ENCODE data around the gene PRUNE1.

DNA sequence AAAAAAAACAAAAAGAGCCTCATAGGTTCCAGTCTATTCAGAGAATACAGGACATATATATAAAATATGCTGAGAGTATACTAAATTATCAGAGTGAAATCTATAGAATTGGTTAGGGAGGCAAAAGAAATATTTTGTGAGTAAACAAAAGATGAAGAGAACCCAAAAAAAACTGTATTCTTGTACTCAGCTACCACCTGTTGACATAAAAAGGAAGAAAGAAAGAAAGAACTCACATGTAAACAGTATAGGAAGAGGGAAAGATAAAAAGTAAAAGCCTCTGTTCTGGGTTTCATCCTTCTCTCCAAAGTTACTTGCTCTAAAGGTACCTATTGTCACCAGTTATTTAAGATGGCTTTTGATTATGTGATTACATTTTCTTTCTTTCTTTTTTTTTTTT lies 18.2 kb downstream of the PRUNE1 start:
- TF ChIP-seq, protein P1, sequence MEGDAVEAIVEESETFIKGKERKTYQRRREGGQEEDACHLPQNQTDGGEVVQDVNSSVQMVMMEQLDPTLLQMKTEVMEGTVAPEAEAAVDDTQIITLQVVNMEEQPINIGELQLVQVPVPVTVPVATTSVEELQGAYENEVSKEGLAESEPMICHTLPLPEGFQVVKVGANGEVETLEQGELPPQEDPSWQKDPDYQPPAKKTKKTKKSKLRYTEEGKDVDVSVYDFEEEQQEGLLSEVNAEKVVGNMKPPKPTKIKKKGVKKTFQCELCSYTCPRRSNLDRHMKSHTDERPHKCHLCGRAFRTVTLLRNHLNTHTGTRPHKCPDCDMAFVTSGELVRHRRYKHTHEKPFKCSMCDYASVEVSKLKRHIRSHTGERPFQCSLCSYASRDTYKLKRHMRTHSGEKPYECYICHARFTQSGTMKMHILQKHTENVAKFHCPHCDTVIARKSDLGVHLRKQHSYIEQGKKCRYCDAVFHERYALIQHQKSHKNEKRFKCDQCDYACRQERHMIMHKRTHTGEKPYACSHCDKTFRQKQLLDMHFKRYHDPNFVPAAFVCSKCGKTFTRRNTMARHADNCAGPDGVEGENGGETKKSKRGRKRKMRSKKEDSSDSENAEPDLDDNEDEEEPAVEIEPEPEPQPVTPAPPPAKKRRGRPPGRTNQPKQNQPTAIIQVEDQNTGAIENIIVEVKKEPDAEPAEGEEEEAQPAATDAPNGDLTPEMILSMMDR (IDR thresholded peaks at IDR 0.05) = no peak
- TF ChIP-seq POLR2A (IDR thresholded peaks at IDR 0.05) = no peak
